G401 (cell line): ENCODE data around the gene PPP6R2. TPM values are rescaled to one million over a fixed set of nuclear protein-coding genes. Genes with fewer than 3 reads are reported as not detected.

Source experiments
- DNase-seq: peaks from one replicate; pipeline ENCODE4 v3.0.0-alpha.2; 2015; ENCODE audit warnings: low spot score
- in situ Hi-C: cut with HindIII; loops from 2 replicates; pipeline ENCODE4 v1.10.0; 2016; ENCODE audit warnings: low sequenced_read_pairs, mixed read lengths
- total RNA-seq: library from RNA; depleted of rRNA; stranded (reverse); fragments of >200 nt; shearing (Covaris generic); gene quantifications from 2 replicates; pipeline ENCODE4 v1.2.3, GENCODE V29; 2014; rRNA removed

The PPP6R2 gene
- total RNA-seq, 1 experiment from 2014 or later, result 77.8 TPM

GRCh38 chr22:50487290-50488005 lies 144.3 kb downstream of the PPP6R2 start:
- DNase-seq, result no peak
- in situ Hi-C loops, result no loop called here

- DNase-seq, result no peak
- in situ Hi-C loops, result no loop called here
Measured at GRCh38 chr22:50488006-50488677, 145.0 kb downstream of the PPP6R2 start.

GRCh38 chr22:50488886-50489285 lies 145.8 kb downstream of the PPP6R2 start:
- no peak for DNase-seq
- in situ Hi-C loops, result no loop called here

GRCh38 chr22:50489363-50490243 lies 146.5 kb downstream of the PPP6R2 start:
- in situ Hi-C loops, result loop anchor here (10.0 kb wide), 1 partner anchor 85 kb away; the partner anchor contains the start of gene CPT1B
- no peak for DNase-seq

GRCh38 chr22:50490531-50491308 lies 147.6 kb downstream of the PPP6R2 start:
- in situ Hi-C loops, result loop anchor here (10.0 kb wide), 1 partner anchor 84 kb away; the partner anchor contains the start of gene CPT1B

More at GRCh38 chr22:50490531-50491308, 147.6 kb downstream of the PPP6R2 start:
- no peak for DNase-seq

Other genes starting within 250 kb of the PPP6R2 start
- gene PANX2, start 172.6 kb upstream of the PPP6R2 start, total RNA-seq, result 0.62 and 1.4 TPM in 2 replicates
- 73.9 and 83.5 TPM in 2 replicates for gene TRABD, start 157.4 kb upstream of the PPP6R2 start, total RNA-seq
- gene SELENOO, start 142.3 kb upstream of the PPP6R2 start, total RNA-seq, result 25.5 and 40.7 TPM in 2 replicates
- gene TUBGCP6, start 98.3 kb upstream of the PPP6R2 start, total RNA-seq, result 15.1 and 17.0 TPM in 2 replicates
- gene HDAC10, start 92.1 kb upstream of the PPP6R2 start, total RNA-seq, result 6.1 and 28.5 TPM in 2 replicates
- gene MAPK12, start 81.6 kb upstream of the PPP6R2 start, total RNA-seq, result 155 and 158 TPM in 2 replicates
- gene MAPK11, start 72.9 kb upstream of the PPP6R2 start, total RNA-seq, result 21.3 and 21.5 TPM in 2 replicates
- gene PLXNB2, start 35.7 kb upstream of the PPP6R2 start, total RNA-seq, result 93.4 and 100 TPM in 2 replicates
- 0.37 and 1.0 TPM in 2 replicates for gene DENND6B, start 16.3 kb upstream of the PPP6R2 start, total RNA-seq
- gene SBF1, start 131.7 kb downstream of the PPP6R2 start, total RNA-seq, result 61.5 and 86.1 TPM in 2 replicates
- not detected in 2 replicates for gene ADM2, start 138.2 kb downstream of the PPP6R2 start, total RNA-seq
- 1.9 TPM in 1 of 2 replicates, not detected in the other for gene MIOX, start 143.5 kb downstream of the PPP6R2 start, total RNA-seq
- 40.6 and 45.7 TPM in 2 replicates for gene LMF2, start 164.4 kb downstream of the PPP6R2 start, total RNA-seq
- 80.3 and 81.2 TPM in 2 replicates for gene NCAPH2, start 164.9 kb downstream of the PPP6R2 start, total RNA-seq
- gene SCO2, start 182.3 kb downstream of the PPP6R2 start, total RNA-seq, result 4.9 and 6.8 TPM in 2 replicates
- gene TYMP, start 186.7 kb downstream of the PPP6R2 start, total RNA-seq, result 3.1 and 4.4 TPM in 2 replicates
- gene KLHDC7B, start 202.6 kb downstream of the PPP6R2 start, total RNA-seq, result not detected in 2 replicates
- not detected in 2 replicates for gene SYCE3, start 219.6 kb downstream of the PPP6R2 start, total RNA-seq
- gene CPT1B, start 235.1 kb downstream of the PPP6R2 start, total RNA-seq, result 3.4 and 5.8 TPM in 2 replicates
- 34.8 and 58.6 TPM in 2 replicates for gene CHKB, start 239.5 kb downstream of the PPP6R2 start, total RNA-seq